ENCODE measurements around the gene ANTXR2. TPM values are rescaled to one million over a fixed set of nuclear protein-coding genes. Genes with fewer than 3 reads are reported as not detected.
A peak's percentile ranks its signal among the peaks of the same experiment; 100 is the strongest.

The ANTXR2 gene
- total RNA-seq, 1 experiment from 2014 or later, result 31.0 TPM

GRCh38 chr4:80069108-80069836, 3.8 kb downstream of the ANTXR2 start:
- Mint-ChIP-seq H3K4me3 (ENCODE audit: unreplicated experiment) (no peak overlapping the region), H3K9me3 (ENCODE audit: unreplicated experiment) (no peaks in the 10 kb centered on the region), H3K36me3 (ENCODE audit: insufficient read depth, unreplicated experiment) (peaks cover 4% of the 10 kb centered on the region), H3K27ac (ENCODE audit: low read depth, unreplicated experiment) (peak overlapping the region; percentile 44), H3K27me3 (ENCODE audit: insufficient read depth, unreplicated experiment) (no peaks in the 10 kb centered on the region), H3K4me1 (ENCODE audit: insufficient read depth, unreplicated experiment) (peaks cover 22% of the 10 kb centered on the region)
- peak; percentile 27 for DNase-seq (ENCODE audit: unreplicated experiment)
- TF ChIP-seq CTCF (IDR thresholded peaks at IDR 0.05; ENCODE audit: unreplicated experiment), result no peak
- ChIA-PET CTCF (no interaction called here), POLR2A (interaction anchor here (1.0 kb wide), 1 partner anchor 61 kb away, joined by 3 read pairs; no protein-coding TSS in a partner anchor)
- intact Hi-C loops (cut with micrococcal nuclease), result no loop called here
- no TSS peak for BruUV-seq (replicated peaks)

- POLR2A ChIA-PET, result interaction anchor here (0.6 kb wide), 1 partner anchor 112 kb away, joined by 4 read pairs; no protein-coding TSS in a partner anchor
- peaks cover 10% of the 10 kb centered on the region for H3K4me1 Mint-ChIP-seq (ENCODE audit: insufficient read depth, unreplicated experiment)
- H3K9me3 Mint-ChIP-seq (ENCODE audit: unreplicated experiment), result no peaks in the 10 kb centered on the region
- no peak for DNase-seq (ENCODE audit: unreplicated experiment)
- CTCF ChIA-PET, result no interaction called here
- H3K4me3 Mint-ChIP-seq (ENCODE audit: unreplicated experiment), result no peak overlapping the region
- no peaks in the 10 kb centered on the region for H3K27me3 Mint-ChIP-seq (ENCODE audit: insufficient read depth, unreplicated experiment)
- intact Hi-C loops (cut with micrococcal nuclease), result no loop called here
- H3K36me3 Mint-ChIP-seq (ENCODE audit: insufficient read depth, unreplicated experiment), result peaks cover 4% of the 10 kb centered on the region
- no TSS peak for BruUV-seq (replicated peaks)
- no peak overlapping the region for H3K27ac Mint-ChIP-seq (ENCODE audit: low read depth, unreplicated experiment)
- TF ChIP-seq CTCF (IDR thresholded peaks at IDR 0.05; ENCODE audit: unreplicated experiment), result no peak
These were observed 7.4 kb downstream of the ANTXR2 start for GRCh38 chr4:80065601-80066000.

- DNase-seq (ENCODE audit: unreplicated experiment), result no peak
- BruUV-seq (replicated peaks), result no TSS peak
- ChIA-PET CTCF (no interaction called here), POLR2A (no interaction called here)
- no peak for TF ChIP-seq CTCF (IDR thresholded peaks at IDR 0.05; ENCODE audit: unreplicated experiment)
- intact Hi-C loops (cut with micrococcal nuclease), result no loop called here
- H3K27me3 Mint-ChIP-seq (ENCODE audit: insufficient read depth, unreplicated experiment), result no peaks in the 10 kb centered on the region
- peaks cover 4% of the 10 kb centered on the region for H3K36me3 Mint-ChIP-seq (ENCODE audit: insufficient read depth, unreplicated experiment)
- H3K27ac Mint-ChIP-seq (ENCODE audit: low read depth, unreplicated experiment), result no peak overlapping the region
- no peaks in the 10 kb centered on the region for H3K4me1 Mint-ChIP-seq (ENCODE audit: insufficient read depth, unreplicated experiment)
- H3K4me3 Mint-ChIP-seq (ENCODE audit: unreplicated experiment), result no peak overlapping the region
- H3K9me3 Mint-ChIP-seq (ENCODE audit: unreplicated experiment), result no peaks in the 10 kb centered on the region
These were observed 10.5 kb downstream of the ANTXR2 start for GRCh38 chr4:80062527-80062926.

- Mint-ChIP-seq H3K27ac (ENCODE audit: low read depth, unreplicated experiment) (no peak overlapping the region), H3K4me1 (ENCODE audit: insufficient read depth, unreplicated experiment) (no peaks in the 10 kb centered on the region), H3K36me3 (ENCODE audit: insufficient read depth, unreplicated experiment) (no peaks in the 10 kb centered on the region), H3K27me3 (ENCODE audit: insufficient read depth, unreplicated experiment) (no peaks in the 10 kb centered on the region), H3K4me3 (ENCODE audit: unreplicated experiment) (no peak overlapping the region), H3K9me3 (ENCODE audit: unreplicated experiment) (no peaks in the 10 kb centered on the region)
- BruUV-seq (replicated peaks), result no TSS peak
- ChIA-PET CTCF (no interaction called here), POLR2A (interaction anchor here (0.6 to 1.8 kb wide), 2 partner anchors 12 to 71 kb away, joined by 3 to 8 read pairs; partner anchors contain the start of gene ANTXR2)
- no peak for DNase-seq (ENCODE audit: unreplicated experiment)
- TF ChIP-seq CTCF (IDR thresholded peaks at IDR 0.05; ENCODE audit: unreplicated experiment), result no peak
- intact Hi-C loops (cut with micrococcal nuclease), result no loop called here
These were observed 12.2 kb downstream of the ANTXR2 start for GRCh38 chr4:80060804-80061203.
